Lower leg skin (tissue), 4 donors: ENCODE results near the gene OR2V2. TPM values are rescaled to one million over a fixed set of nuclear protein-coding genes. Genes with fewer than 3 reads are reported as not detected.

Source experiments
- DNase-seq, 2 donors: peaks; one replicate each; pipeline ENCODE4 v3.0.0-alpha.2; 2019; ENCODE audit warnings: low spot score in 2 of 2
- H3K4me3 ChIP-seq: fragments of 200-600 bp; sonication (generic); 2 replicates; pipeline ENCODE4 v1.5.1; 2017; ENCODE audit warnings: mild to moderate bottlenecking, low read depth; ENCODE audit not compliant: poor library complexity, severe bottlenecking
- POLR2A ChIP-seq, 2 donors: fragments of 450-650 bp; IDR thresholded peaks; one replicate each; pipeline ENCODE4 v1.6.1; 2016 to 2017; ENCODE audit warnings: antibody characterized with exemption in 2 of 2, mild to moderate bottlenecking in 1 of 2, moderate library complexity in 1 of 2
- WGBS, 2 donors: methylation state at CpG; one replicate each; pipeline ENCODE4 v1.1.5; 2018; 5-methylcytosine and 5-hydroxymethylcytosine counted together
- intact Hi-C: fragments of 100-400 bp; cut with DNase I; formaldehyde crosslinking; loops from one replicate; pipeline ENCODE4 v1.15.0; 2023; ENCODE audit warnings: low total_unique reads
- total RNA-seq, 4 donors: library from RNA; depleted of rRNA; stranded (reverse); fragments of >200 nt; gene quantifications; one replicate each; pipeline ENCODE4 v1.1.0, GENCODE V29; 2016
- TF ChIP-seq, protein P1 (sequence below), 3 donors: fragments of 450-650 bp; IDR thresholded peaks; one replicate each; pipeline ENCODE4 v1.5.1; 2016; ENCODE audit warnings: antibody characterized with exemption in 3 of 3, mild to moderate bottlenecking in 3 of 3, moderate library complexity in 2 of 3

OR2V2 gene
- total RNA-seq, 4 donors from 2014 or later: not detected

DNA sequence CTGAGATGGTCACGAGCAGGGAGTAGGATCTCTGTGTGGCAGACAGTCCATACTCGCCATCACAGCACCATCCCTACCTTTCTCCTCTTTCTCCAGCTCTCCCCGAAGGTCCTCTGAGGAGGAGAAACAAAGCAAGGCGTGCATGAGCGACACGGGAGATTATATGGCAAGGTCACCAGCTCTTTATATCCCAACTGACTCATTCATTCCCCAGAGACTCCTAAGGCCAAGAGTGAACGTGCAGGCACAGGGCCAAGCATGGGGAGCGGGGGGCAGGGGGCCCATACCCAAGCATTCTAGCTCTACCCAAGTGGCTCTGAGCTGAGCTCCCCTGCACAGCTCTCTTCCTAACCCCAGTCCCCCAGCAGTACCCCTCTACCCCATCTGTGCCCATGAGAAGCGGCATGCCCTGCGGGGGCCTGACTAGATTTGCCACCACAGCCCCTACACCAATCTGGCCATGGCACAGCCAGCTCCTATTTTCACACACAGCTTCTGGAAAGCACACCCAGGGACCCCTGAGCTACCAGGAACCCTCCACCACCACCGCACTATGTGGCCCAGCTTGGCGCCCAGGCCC is 50.8 kb downstream of the OR2V2 start:
- WGBS, 2 donors: 81 to 82% methylated on average over 12 of the region's 12 CpGs
- TF ChIP-seq POLR2A (IDR thresholded peaks at IDR 0.05): no peak
- TF ChIP-seq, protein P1, sequence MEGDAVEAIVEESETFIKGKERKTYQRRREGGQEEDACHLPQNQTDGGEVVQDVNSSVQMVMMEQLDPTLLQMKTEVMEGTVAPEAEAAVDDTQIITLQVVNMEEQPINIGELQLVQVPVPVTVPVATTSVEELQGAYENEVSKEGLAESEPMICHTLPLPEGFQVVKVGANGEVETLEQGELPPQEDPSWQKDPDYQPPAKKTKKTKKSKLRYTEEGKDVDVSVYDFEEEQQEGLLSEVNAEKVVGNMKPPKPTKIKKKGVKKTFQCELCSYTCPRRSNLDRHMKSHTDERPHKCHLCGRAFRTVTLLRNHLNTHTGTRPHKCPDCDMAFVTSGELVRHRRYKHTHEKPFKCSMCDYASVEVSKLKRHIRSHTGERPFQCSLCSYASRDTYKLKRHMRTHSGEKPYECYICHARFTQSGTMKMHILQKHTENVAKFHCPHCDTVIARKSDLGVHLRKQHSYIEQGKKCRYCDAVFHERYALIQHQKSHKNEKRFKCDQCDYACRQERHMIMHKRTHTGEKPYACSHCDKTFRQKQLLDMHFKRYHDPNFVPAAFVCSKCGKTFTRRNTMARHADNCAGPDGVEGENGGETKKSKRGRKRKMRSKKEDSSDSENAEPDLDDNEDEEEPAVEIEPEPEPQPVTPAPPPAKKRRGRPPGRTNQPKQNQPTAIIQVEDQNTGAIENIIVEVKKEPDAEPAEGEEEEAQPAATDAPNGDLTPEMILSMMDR (IDR thresholded peaks at IDR 0.05): no peak
- DNase-seq: no peak
- intact Hi-C loops: no loop called here
- H3K4me3 ChIP-seq: no peak overlapping the region

DNA sequence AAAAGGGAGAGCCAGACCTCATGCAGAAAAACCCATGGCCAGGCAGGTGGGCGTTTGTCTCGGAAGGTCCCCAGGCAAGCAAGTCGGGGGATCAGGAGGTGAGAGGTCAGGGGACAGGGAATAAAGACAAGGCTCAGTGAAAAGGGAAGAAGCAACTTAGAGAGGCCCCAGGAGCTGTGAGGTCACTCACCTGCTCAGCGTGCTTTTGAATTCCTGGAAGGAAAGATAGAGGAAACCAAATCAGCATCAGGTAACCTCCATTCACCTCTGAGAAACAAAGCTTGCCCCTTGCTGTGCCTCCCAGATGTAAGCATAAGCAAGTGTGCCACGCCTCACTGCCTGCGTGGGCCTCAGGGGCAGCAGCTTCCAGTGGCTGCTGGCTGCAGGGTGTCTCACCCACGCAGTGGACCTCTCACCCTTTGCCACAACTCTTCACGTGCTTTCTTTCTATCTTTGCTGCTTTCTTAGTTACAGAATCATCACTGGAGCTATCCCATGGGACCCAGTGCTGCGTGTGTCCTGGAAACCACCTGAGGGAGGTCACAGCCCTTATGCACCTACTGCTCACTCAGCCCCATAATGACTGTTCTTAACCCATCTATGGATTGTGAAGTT is 51.6 kb downstream of the OR2V2 start:
- no peak for DNase-seq
- TF ChIP-seq, protein P1 (IDR thresholded peaks at IDR 0.05): no peak
- no peak for TF ChIP-seq POLR2A (IDR thresholded peaks at IDR 0.05)
- 78 to 81% methylated on average over 9 of the region's 9 CpGs for WGBS, 2 donors
- no peak overlapping the region for H3K4me3 ChIP-seq
- intact Hi-C loops: no loop called here

DNA sequence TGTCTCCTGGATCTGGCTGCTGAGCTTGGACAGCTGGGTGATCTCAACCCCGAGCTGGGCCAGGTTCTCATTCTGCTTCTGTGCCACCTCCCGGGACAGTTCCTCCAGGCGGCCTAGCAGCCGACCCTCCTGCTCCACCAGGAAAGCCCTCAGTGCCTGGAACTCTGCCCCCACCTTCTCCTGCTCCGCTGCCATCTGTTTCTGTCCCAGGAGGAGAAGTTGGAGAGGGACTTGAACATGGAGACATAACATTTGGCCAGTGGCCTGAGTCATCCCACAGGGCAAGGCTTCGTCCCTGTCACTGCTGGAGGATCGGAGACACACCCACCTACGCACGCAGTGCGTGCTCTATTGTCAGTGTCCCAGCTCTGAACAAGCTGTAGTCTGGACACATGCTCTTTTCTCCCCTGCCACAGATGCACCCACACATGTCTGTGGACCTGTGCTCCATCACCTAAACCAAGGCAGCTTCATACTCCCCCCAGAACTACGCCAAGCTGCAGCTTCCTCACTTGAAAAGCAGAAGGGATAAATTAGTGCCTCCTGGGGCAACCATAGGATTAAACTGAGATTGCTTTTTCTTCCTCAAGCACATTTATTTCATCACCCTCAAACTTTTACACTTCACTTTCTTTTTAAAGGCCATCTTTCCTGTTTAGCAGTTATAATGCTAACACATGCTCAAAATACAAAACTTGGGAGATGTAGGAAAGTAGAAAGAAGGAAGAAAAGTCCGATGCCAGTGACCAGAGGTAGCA is 52.7 kb downstream of the OR2V2 start:
- TF ChIP-seq, protein P1 (IDR thresholded peaks at IDR 0.05): no peak
- TF ChIP-seq POLR2A (IDR thresholded peaks at IDR 0.05): no peak
- WGBS, 2 donors: 80 to 86% methylated on average over 12 of the region's 12 CpGs
- DNase-seq: no peak
- intact Hi-C loops: no loop called here
- H3K4me3 ChIP-seq: no peak overlapping the region

DNA sequence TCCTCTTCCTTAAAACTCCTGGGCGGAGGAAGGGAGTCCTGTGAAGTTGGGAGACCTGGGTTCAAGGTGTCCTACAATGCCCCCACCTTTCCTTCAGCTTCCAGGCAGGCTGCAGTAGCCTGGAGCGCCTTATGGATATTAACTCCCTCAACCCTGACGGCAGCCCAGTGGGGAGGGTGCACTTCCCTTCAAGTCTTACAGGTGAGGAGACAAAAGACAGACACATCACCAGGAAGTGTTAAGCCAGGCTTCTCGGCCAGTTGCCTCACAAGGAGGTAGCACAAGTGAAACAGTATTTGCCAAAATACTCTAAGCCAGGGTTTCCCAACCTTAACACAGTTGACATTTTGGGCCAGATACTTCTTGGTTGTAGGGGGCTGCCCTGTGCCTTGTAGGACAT is 53.4 kb downstream of the OR2V2 start:
- TF ChIP-seq POLR2A (IDR thresholded peaks at IDR 0.05): no peak
- TF ChIP-seq, protein P1 (IDR thresholded peaks at IDR 0.05): no peak
- intact Hi-C loops: no loop called here
- no peak for DNase-seq
- WGBS, 2 donors: 84 to 88% methylated on average over 4 of the region's 4 CpGs
- H3K4me3 ChIP-seq: no peak overlapping the region

DNA sequence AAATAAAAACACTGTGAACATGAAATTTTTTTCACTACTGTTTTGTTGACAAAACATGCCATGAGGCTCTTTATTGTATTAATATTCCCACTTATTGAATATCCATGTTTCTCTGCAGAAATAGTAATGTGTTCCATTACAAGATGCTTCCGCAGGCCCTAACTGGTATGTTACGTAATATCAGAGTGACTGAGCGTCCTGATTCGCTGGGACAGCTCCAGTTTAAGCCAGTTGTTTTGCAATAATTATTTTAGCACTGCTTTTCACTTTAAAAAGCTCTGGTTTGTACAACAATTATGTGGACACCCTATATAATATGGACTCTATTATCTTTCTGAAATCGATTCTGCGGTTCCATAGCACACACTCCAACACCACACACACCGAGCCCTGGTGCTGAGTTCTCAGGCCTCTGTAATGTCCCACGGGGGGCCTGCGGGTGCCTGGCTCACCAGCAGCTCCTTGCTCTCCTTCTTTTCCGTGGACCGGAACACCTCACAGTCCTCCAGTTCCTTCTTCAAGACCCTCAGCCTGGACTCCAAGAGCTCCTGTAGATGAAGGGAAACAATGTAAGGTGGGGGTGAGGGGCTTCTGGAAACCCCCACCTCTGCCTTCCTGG is 55.8 kb downstream of the OR2V2 start:
- intact Hi-C loops: no loop called here
- TF ChIP-seq, protein P1 (IDR thresholded peaks at IDR 0.05): no peak
- no peak for TF ChIP-seq POLR2A (IDR thresholded peaks at IDR 0.05)
- no peak for DNase-seq
- H3K4me3 ChIP-seq: no peak overlapping the region
- 32 to 43% methylated on average over 11 of the region's 11 CpGs for WGBS, 2 donors
